SU-DHL-6 (cell line): Measurements from ENCODE around the gene CNPY1.

Experiments used
- EZH2phosphoT487 ChIP-seq: fragments of 200-600 bp; sonication (generic), shearing (Covaris generic); conservative IDR thresholded peaks from 2 replicates; pipeline ENCODE4 v1.6.1; 2018; ENCODE audit warnings: mild to moderate bottlenecking, antibody characterized with exemption, low read length, moderate library complexity, mixed read lengths
- TF ChIP-seq, protein P1 (sequence below): fragments of 200-600 bp; sonication (generic); IDR thresholded peaks from one replicate; pipeline ENCODE4 v1.5.1; 2017; ENCODE audit warnings: antibody characterized with exemption, mild to moderate bottlenecking, low read length, moderate library complexity; ENCODE audit not compliant: insufficient read depth, poor library complexity, severe bottlenecking

GRCh38 chr7:155560196-155560885 lies 14.0 kb upstream of the CNPY1 start:
- TF ChIP-seq EZH2phosphoT487, result no peak
- TF ChIP-seq, protein P1, sequence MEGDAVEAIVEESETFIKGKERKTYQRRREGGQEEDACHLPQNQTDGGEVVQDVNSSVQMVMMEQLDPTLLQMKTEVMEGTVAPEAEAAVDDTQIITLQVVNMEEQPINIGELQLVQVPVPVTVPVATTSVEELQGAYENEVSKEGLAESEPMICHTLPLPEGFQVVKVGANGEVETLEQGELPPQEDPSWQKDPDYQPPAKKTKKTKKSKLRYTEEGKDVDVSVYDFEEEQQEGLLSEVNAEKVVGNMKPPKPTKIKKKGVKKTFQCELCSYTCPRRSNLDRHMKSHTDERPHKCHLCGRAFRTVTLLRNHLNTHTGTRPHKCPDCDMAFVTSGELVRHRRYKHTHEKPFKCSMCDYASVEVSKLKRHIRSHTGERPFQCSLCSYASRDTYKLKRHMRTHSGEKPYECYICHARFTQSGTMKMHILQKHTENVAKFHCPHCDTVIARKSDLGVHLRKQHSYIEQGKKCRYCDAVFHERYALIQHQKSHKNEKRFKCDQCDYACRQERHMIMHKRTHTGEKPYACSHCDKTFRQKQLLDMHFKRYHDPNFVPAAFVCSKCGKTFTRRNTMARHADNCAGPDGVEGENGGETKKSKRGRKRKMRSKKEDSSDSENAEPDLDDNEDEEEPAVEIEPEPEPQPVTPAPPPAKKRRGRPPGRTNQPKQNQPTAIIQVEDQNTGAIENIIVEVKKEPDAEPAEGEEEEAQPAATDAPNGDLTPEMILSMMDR, result no peak
